Smooth muscle cell (in vitro differentiated cells): ENCODE measurements around the gene CLSTN3. TPM values are rescaled to one million over a fixed set of nuclear protein-coding genes. Genes with fewer than 3 reads are reported as not detected.

Experiments
- DNase-seq: peaks from one replicate; lab custom pipeline; 2025; ENCODE audit not compliant: unreplicated experiment; lab: John Stamatoyannopoulos, UW
- H2AFZ ChIP-seq: fragments of 200-600 bp; sonication (generic); 2 replicates; pipeline ENCODE4 v1.6.0; 2016; ENCODE audit warnings: antibody characterized with exemption, low read depth, mild to moderate bottlenecking
- H3F3A ChIP-seq: fragments of 200-600 bp; sonication (generic); 2 replicates; pipeline ENCODE4 v1.6.0; 2017; ENCODE audit warnings: antibody characterized with exemption, low read depth
- H3K27ac ChIP-seq: fragments of 200-600 bp; sonication (generic); 2 replicates; pipeline ENCODE4 v1.5.1; 2016; ENCODE audit warnings: low read depth, mild to moderate bottlenecking
- H3K27me3 ChIP-seq: fragments of 200-600 bp; sonication (generic); 2 replicates; pipeline ENCODE4 v1.6.1; 2016; ENCODE audit warnings: low read depth, mild to moderate bottlenecking
- H3K36me3 ChIP-seq: fragments of 200-600 bp; sonication (generic); 2 replicates; pipeline ENCODE4 v1.5.1; 2016; ENCODE audit warnings: low read depth
- H3K4me1 ChIP-seq: fragments of 200-600 bp; sonication (generic); 2 replicates; pipeline ENCODE4 v1.5.1; 2016; ENCODE audit warnings: low read depth
- H3K4me2 ChIP-seq: fragments of 200-600 bp; sonication (generic); 2 replicates; pipeline ENCODE4 v1.6.0; 2016; ENCODE audit warnings: mild to moderate bottlenecking
- H3K4me3 ChIP-seq: fragments of 200-600 bp; sonication (generic); 2 replicates; pipeline ENCODE4 v1.5.1; 2016; ENCODE audit warnings: mild to moderate bottlenecking
- H3K79me2 ChIP-seq: fragments of 200-600 bp; sonication (generic); 2 replicates; pipeline ENCODE4 v1.6.0; 2016; ENCODE audit warnings: low read depth, mild to moderate bottlenecking
- H3K9ac ChIP-seq: fragments of 200-600 bp; sonication (generic); 2 replicates; pipeline ENCODE4 v1.6.0; 2016; ENCODE audit warnings: low read depth
- H3K9me3 ChIP-seq: fragments of 200-600 bp; sonication (generic); replicated peaks from 2 replicates; pipeline ENCODE4 v1.5.1; 2016; ENCODE audit warnings: low read depth
- H4K20me1 ChIP-seq: fragments of 200-600 bp; sonication (generic); 2 replicates; pipeline ENCODE4 v1.6.0; 2016; ENCODE audit warnings: low read depth
- CTCF ChIP-seq: fragments of 200-600 bp; sonication (generic); IDR thresholded peaks from 2 replicates; pipeline ENCODE4 v1.5.1; 2017; ENCODE audit warnings: borderline replicate concordance, mild to moderate bottlenecking, antibody characterized with exemption; ENCODE audit not compliant: insufficient read depth, poor library complexity, severe bottlenecking
- WGBS: methylation state at CpG from one replicate; pipeline ENCODE4 v1.1.7; 2016; ENCODE audit warnings: low lambda C conversion rate; 5-methylcytosine and 5-hydroxymethylcytosine counted together
- polyA plus RNA-seq: library from polyadenylated mRNA; unstranded; fragments of >200 nt; fragmentation: Nextera tagmentation; extraction: Ambion mirVana; gene quantifications from 2 replicates; pipeline ENCODE4 v1.2.1, GENCODE V29; 2016
- total RNA-seq: library from RNA; depleted of rRNA; stranded (reverse); fragments of >200 nt; gene quantifications from 2 replicates; pipeline ENCODE4 v1.2.3, GENCODE V29; 2014

The CLSTN3 gene
- total and polyA plus RNA-seq, 2 experiments from 2014 or later = 12.4 to 51.0 TPM

GRCh38 chr12:7154042-7154441, 23.9 kb downstream of the CLSTN3 start:
- H3K9me3 ChIP-seq = no peaks in the 10 kb centered on the region

GRCh38 chr12:7154901-7155470, 24.8 kb downstream of the CLSTN3 start:
- no peak for TF ChIP-seq CTCF
- WGBS = 84% methylated on average over 12 of the region's 12 CpGs
- H3K36me3 ChIP-seq = no peaks in the 10 kb centered on the region
- no peaks in the 10 kb centered on the region for H3K4me1 ChIP-seq
- no peaks in the 10 kb centered on the region for H3F3A ChIP-seq
- H3K27me3 ChIP-seq = no peaks in the 10 kb centered on the region
- no peak overlapping the region for H3K27ac ChIP-seq
- H3K9me3 ChIP-seq = no peaks in the 10 kb centered on the region
- no peak overlapping the region for H3K4me3 ChIP-seq
- no peak overlapping the region for H3K4me2 ChIP-seq
- no peaks in the 10 kb centered on the region for H4K20me1 ChIP-seq
- H3K79me2 ChIP-seq = no peaks in the 10 kb centered on the region
- DNase-seq = no peak
- H2AFZ ChIP-seq = no peak overlapping the region
- no peak overlapping the region for H3K9ac ChIP-seq

More at GRCh38 chr12:7154042-7154441, 23.9 kb downstream of the CLSTN3 start:
- no peak for DNase-seq
- no peak overlapping the region for H3K4me2 ChIP-seq
- H3K79me2 ChIP-seq = no peaks in the 10 kb centered on the region
- no peak overlapping the region for H3K4me3 ChIP-seq
- no peaks in the 10 kb centered on the region for H3K27me3 ChIP-seq
- no peak for TF ChIP-seq CTCF
- H3F3A ChIP-seq = no peaks in the 10 kb centered on the region
- H3K9ac ChIP-seq = no peak overlapping the region
- H2AFZ ChIP-seq = no peak overlapping the region
- no peaks in the 10 kb centered on the region for H4K20me1 ChIP-seq
- no peaks in the 10 kb centered on the region for H3K36me3 ChIP-seq
- 92% methylated on average over 6 of the region's 6 CpGs for WGBS
- no peaks in the 10 kb centered on the region for H3K4me1 ChIP-seq
- H3K27ac ChIP-seq = no peak overlapping the region

GRCh38 chr12:7155471-7156034, 25.4 kb downstream of the CLSTN3 start:
- no peaks in the 10 kb centered on the region for H3K27me3 ChIP-seq
- no peaks in the 10 kb centered on the region for H3K36me3 ChIP-seq
- no peak overlapping the region for H3K9ac ChIP-seq
- H3K4me1 ChIP-seq = no peaks in the 10 kb centered on the region
- H3K4me3 ChIP-seq = no peak overlapping the region
- H4K20me1 ChIP-seq = no peaks in the 10 kb centered on the region
- H3K27ac ChIP-seq = no peak overlapping the region
- no peaks in the 10 kb centered on the region for H3K79me2 ChIP-seq
- H3K9me3 ChIP-seq = no peaks in the 10 kb centered on the region
- H3K4me2 ChIP-seq = no peak overlapping the region
- no peak for TF ChIP-seq CTCF
- no peak for DNase-seq
- WGBS = 87% methylated on average over 8 of the region's 8 CpGs
- no peaks in the 10 kb centered on the region for H3F3A ChIP-seq
- no peak overlapping the region for H2AFZ ChIP-seq
